Esophagus squamous epithelium (tissue), 5 donors: Measurements from ENCODE around the gene GPR78. TPM values are rescaled to one million over a fixed set of nuclear protein-coding genes. Genes with fewer than 3 reads are reported as not detected.

Source experiments
- DNase-seq: peaks from one replicate; lab custom pipeline; 2025; lab: John Stamatoyannopoulos, UW
- H3K27ac ChIP-seq, 4 donors: fragments of 200-600 bp; sonication (generic); one replicate each; pipeline ENCODE4 v1.5.1; 2016 to 2019; ENCODE audit warnings: mild to moderate bottlenecking in 1 of 4
- H3K27me3 ChIP-seq, 4 donors: fragments of 200-600 bp; sonication (generic); 1 replicate in 3 of 4; 2 replicates in 1 of 4; pipeline versions ENCODE4 v1.5.1 to v1.6.0; 2017 to 2021; ENCODE audit warnings: antibody characterized with exemption in 1 of 4
- H3K36me3 ChIP-seq, 3 donors: fragments of 200-600 bp; sonication (generic); one replicate each; pipeline ENCODE4 v1.5.1; 2016 to 2019
- H3K4me1 ChIP-seq, 3 donors: fragments of 200-600 bp; sonication (generic); one replicate each; pipeline ENCODE4 v1.5.1; 2017 to 2019
- H3K4me3 ChIP-seq, 4 donors: fragments of 200-600 bp; sonication (generic); 1 replicate in 3 of 4; 2 replicates in 1 of 4; pipeline ENCODE4 v1.5.1; 2016 to 2019; ENCODE audit warnings: mild to moderate bottlenecking in 2 of 4, moderate library complexity in 1 of 4
- H3K9me3 ChIP-seq, 3 donors: fragments of 200-600 bp; sonication (generic); one replicate each; pipeline ENCODE4 v1.5.1; 2016 to 2019
- CTCF ChIP-seq, 6 experiments: fragments of 450-650 bp in 4 of 6; fragments of 200-600 bp in 2 of 6; sonication (generic) in 2 of 6; IDR thresholded peaks; one replicate each; pipeline ENCODE4 v1.5.1; 2016 to 2019; ENCODE audit warnings: antibody characterized with exemption in 6 of 6, mild to moderate bottlenecking in 4 of 6, moderate library complexity in 4 of 6
- POLR2A ChIP-seq, 4 donors: fragments of 450-650 bp; IDR thresholded peaks; one replicate each; pipeline ENCODE4 v1.6.1; 2017; ENCODE audit warnings: antibody characterized with exemption in 4 of 4, mild to moderate bottlenecking in 4 of 4, moderate library complexity in 3 of 4
- WGBS, 2 donors: methylation state at CpG; one replicate each; pipeline ENCODE4 v1.1.5; 2018; 5-methylcytosine and 5-hydroxymethylcytosine counted together
- intact Hi-C: fragments of 100-400 bp; cut with DNase I; formaldehyde crosslinking; loops from one replicate; pipeline ENCODE4 v1.15.0; 2022
- total RNA-seq, 4 donors: library from RNA; depleted of rRNA; stranded (reverse); fragments of >200 nt; gene quantifications; one replicate each; pipeline ENCODE4 v1.1.0, GENCODE V29; 2016
- donor health status: DM: yes; HTN: yes; CAD: no.

The GPR78 gene
- total RNA-seq, 4 donors from 2014 or later, result 2.5 to 8.3 (median 3.1) TPM

- peaks cover 0 to 89% (median 2%) of the 10 kb centered on the region in 4 donors for H3K27me3 ChIP-seq
- no peaks in the 10 kb centered on the region for H3K36me3 ChIP-seq
- H3K27ac ChIP-seq, result no peak overlapping the region
- no peak overlapping the region for H3K4me3 ChIP-seq
- peaks cover 0 to 10% (median 0%) of the 10 kb centered on the region in 3 donors for H3K4me1 ChIP-seq
- 49 to 60% methylated on average over 1 to 6 of the region's 6 CpGs for WGBS, 2 donors
- H3K9me3 ChIP-seq, result no peaks in the 10 kb centered on the region
- intact Hi-C loops, result no loop called here
- DNase-seq, result no peak
- TF ChIP-seq POLR2A (IDR thresholded peaks at IDR 0.05) (no peak), CTCF (IDR thresholded peaks at IDR 0.05) (peak in 1 of 6 experiments; percentile 45)
Observed at GRCh38 chr4:8585186-8585585, 5.0 kb downstream of the GPR78 start.

GRCh38 chr4:8585721-8586212 lies 5.6 kb downstream of the GPR78 start:
- peaks cover 0 to 89% (median 1%) of the 10 kb centered on the region in 4 donors for H3K27me3 ChIP-seq
- no peak for DNase-seq
- TF ChIP-seq POLR2A (IDR thresholded peaks at IDR 0.05) (no peak), CTCF (IDR thresholded peaks at IDR 0.05) (no peak)
- intact Hi-C loops, result no loop called here
- WGBS, 2 donors, result 40% methylated on average over 1 of the region's 7 CpGs; no CpG with 5 or more reads in 1 of the 2 donors
- H3K4me3 ChIP-seq, result no peak overlapping the region
- H3K4me1 ChIP-seq, result peaks cover 0 to 4% (median 0%) of the 10 kb centered on the region in 3 donors
- H3K27ac ChIP-seq, result no peak overlapping the region
- no peaks in the 10 kb centered on the region for H3K36me3 ChIP-seq
- no peaks in the 10 kb centered on the region for H3K9me3 ChIP-seq

- H3K4me3 ChIP-seq, result no peak overlapping the region
- H3K27ac ChIP-seq, result no peak overlapping the region
- 29 to 35% methylated on average over 1 to 5 of the region's 5 CpGs for WGBS, 2 donors
- no peak for DNase-seq
- no peaks in the 10 kb centered on the region for H3K9me3 ChIP-seq
- H3K36me3 ChIP-seq, result no peaks in the 10 kb centered on the region
- intact Hi-C loops, result no loop called here
- TF ChIP-seq POLR2A (IDR thresholded peaks at IDR 0.05), result no peak
- TF ChIP-seq CTCF (IDR thresholded peaks at IDR 0.05), result no peak
- no peaks in the 10 kb centered on the region for H3K4me1 ChIP-seq
- peaks cover 0 to 89% (median 0%) of the 10 kb centered on the region in 4 donors for H3K27me3 ChIP-seq
Observed at GRCh38 chr4:8586246-8586645, 6.1 kb downstream of the GPR78 start.

GRCh38 chr4:8586671-8587468 lies 6.7 kb downstream of the GPR78 start:
- TF ChIP-seq CTCF (IDR thresholded peaks at IDR 0.05) (peak in 1 of 6 experiments; percentile 27), POLR2A (IDR thresholded peaks at IDR 0.05) (no peak)

More at GRCh38 chr4:8586671-8587468, 6.7 kb downstream of the GPR78 start:
- intact Hi-C loops, result no loop called here
- H3K27me3 ChIP-seq, result peaks cover 0 to 89% (median under 1%) of the 10 kb centered on the region in 4 donors
- WGBS, 2 donors, result 69 to 70% methylated on average over 4 to 6 of the region's 37 CpGs
- H3K9me3 ChIP-seq, result no peaks in the 10 kb centered on the region
- no peak overlapping the region for H3K4me3 ChIP-seq
- H3K27ac ChIP-seq, result no peak overlapping the region
- no peak for DNase-seq
- H3K4me1 ChIP-seq, result no peaks in the 10 kb centered on the region
- H3K36me3 ChIP-seq, result no peaks in the 10 kb centered on the region
